GM13977 (cell line): ENCODE results near the gene KDM4C.
"Not testable (repeated sequence)": the region's sequence is repeated elsewhere in the genome, so short reads cannot be mapped to it uniquely, and the experiment has no call there.

Experiments used
- DNase-seq: peaks from one replicate; pipeline ENCODE4 v3.0.0; 2012; ENCODE audit warnings: low spot score
- CTCF ChIP-seq: IDR thresholded peaks from 2 replicates; pipeline ENCODE4 v1.5.1; 2012; ENCODE audit warnings: mild to moderate bottlenecking, control low read depth; ENCODE audit not compliant: insufficient read depth; ENCODE audit errors: extremely low read depth, missing control alignments
- in situ Hi-C: fragments of 300-500 bp; cut with MboI; formaldehyde crosslinking; loops from one replicate; pipeline ENCODE4 v1.12.0; 2022; ENCODE audit warnings: low sequenced_read_pairs, low pct_unique_long_range_greater_than_20kb, mixed read lengths, inconsistent platforms; ENCODE audit not compliant: unreplicated experiment

The KDM4C gene

DNA sequence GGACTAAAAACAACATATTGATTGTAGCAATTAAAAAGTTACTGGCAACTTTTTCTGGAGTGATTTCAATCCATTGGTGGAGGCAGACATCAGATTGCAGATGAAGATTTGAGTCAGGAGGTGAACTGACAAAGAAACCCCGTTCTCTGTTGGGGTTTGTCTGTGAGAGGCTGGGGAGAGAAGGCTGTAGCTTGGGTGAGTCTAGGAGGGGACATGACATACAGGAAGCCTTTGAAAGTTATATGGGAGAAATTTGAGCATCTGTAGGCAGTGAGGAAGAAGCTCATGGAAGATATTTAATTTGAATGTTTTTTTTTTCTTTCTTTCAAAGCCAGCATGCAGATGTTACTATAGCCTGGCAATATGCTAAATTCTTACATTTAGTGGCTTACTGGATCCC lies 26.0 kb downstream of the KDM4C start:
- in situ Hi-C loops, result no loop called here
- no peak for DNase-seq
- no peak for TF ChIP-seq CTCF

DNA sequence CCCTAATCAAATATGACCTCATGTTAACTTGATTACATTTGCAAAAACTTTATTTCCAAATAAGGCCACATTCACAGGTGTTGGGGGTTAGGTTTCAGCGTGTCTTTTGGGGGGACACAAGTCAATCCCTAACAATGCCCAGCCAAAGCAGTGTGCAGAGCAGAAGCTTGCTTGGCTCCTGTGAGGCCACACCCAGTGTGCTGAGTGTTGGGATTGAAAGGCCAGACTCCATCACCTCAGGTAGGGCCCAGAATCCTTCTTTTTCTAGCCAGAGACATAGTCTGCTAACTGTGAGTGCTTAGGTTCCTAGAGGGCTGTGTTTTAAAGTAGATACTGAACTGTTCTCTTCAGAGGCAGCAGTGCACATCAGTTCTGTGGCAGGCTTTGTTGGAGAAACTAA lies 27.9 kb downstream of the KDM4C start:
- in situ Hi-C loops, result no loop called here
- DNase-seq, result no peak
- no peak for TF ChIP-seq CTCF

- no peak for DNase-seq
- in situ Hi-C loops, result no loop called here
- no peak for TF ChIP-seq CTCF
These were observed 30.0 kb downstream of the KDM4C start for GRCh38 chr9:6787793-6788161.

- no peak for TF ChIP-seq CTCF
- no peak for DNase-seq
- in situ Hi-C loops, result no loop called here
These were observed 30.6 kb downstream of the KDM4C start for GRCh38 chr9:6788162-6789016.

- DNase-seq, in situ Hi-C loops: not testable (repeated sequence)
These were observed 31.2 kb downstream of the KDM4C start for GRCh38 chr9:6789017-6789338.

GRCh38 chr9:6790866-6791265 lies 33.1 kb downstream of the KDM4C start:
- in situ Hi-C loops, result no loop called here
- no peak for TF ChIP-seq CTCF
- no peak for DNase-seq

DNA sequence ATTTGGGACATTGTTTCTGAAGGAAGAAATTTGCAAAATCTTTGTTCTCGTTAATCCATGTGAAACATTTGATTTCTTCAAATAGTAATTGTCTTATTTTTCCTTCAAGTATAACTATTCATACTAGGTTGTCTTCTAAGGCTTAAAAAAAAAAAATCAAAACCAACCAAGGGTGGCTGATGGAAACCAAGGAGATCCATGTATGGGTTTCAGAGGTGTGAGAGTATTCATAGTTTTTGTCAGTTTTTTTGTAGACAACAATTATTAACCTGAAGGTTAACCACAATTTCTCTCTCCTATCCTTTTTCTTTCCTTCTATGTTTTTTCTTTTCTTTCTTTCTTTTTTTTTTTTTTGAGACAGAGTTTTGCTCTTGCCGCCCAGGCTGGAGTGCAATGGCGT lies 35.4 kb downstream of the KDM4C start:
- no peak for DNase-seq
- no peak for TF ChIP-seq CTCF
- in situ Hi-C loops, result no loop called here
